HG03439 (cell line): ENCODE measurements around the gene GALNT6.

ENCODE experiments used
- ATAC-seq: cut with Tn5 transposase; IDR thresholded peaks from one replicate; pipeline ENCODE4 v1.9.1; 2021; ENCODE audit warnings: mild to moderate bottlenecking, moderate library complexity; ENCODE audit not compliant: unreplicated experiment

GALNT6 gene

GRCh38 chr12:51383269-51383905 is 7.8 kb downstream of the GALNT6 start:
- no peak for ATAC-seq

- ATAC-seq = no peak
Observed at GRCh38 chr12:51382173-51382572, 9.0 kb downstream of the GALNT6 start.

- ATAC-seq = no peak
Observed at GRCh38 chr12:51381226-51382079, 9.8 kb downstream of the GALNT6 start.

GRCh38 chr12:51379571-51379970 is 11.6 kb downstream of the GALNT6 start:
- no peak for ATAC-seq

- no peak for ATAC-seq
Observed at GRCh38 chr12:51378749-51379148, 12.5 kb downstream of the GALNT6 start.

- ATAC-seq = no peak
Observed at GRCh38 chr12:51377099-51377984, 13.9 kb downstream of the GALNT6 start.

- ATAC-seq = no peak
Observed at GRCh38 chr12:51374856-51375255, 16.4 kb downstream of the GALNT6 start.

GRCh38 chr12:51374361-51374760 is 16.8 kb downstream of the GALNT6 start:
- no peak for ATAC-seq

GRCh38 chr12:51373187-51373586 is 18.0 kb downstream of the GALNT6 start:
- ATAC-seq = no peak

GRCh38 chr12:51372021-51372420 is 19.2 kb downstream of the GALNT6 start:
- no peak for ATAC-seq

- ATAC-seq = no peak
Observed at GRCh38 chr12:51371295-51371953, 19.8 kb downstream of the GALNT6 start.

- ATAC-seq = no peak
Observed at GRCh38 chr12:51370667-51371066, 20.5 kb downstream of the GALNT6 start.

- no peak for ATAC-seq
Observed at GRCh38 chr12:51369581-51369980, 21.6 kb downstream of the GALNT6 start.

- peak; percentile 96 for ATAC-seq
Observed at GRCh38 chr12:51368640-51369517, 22.3 kb downstream of the GALNT6 start.

- no peak for ATAC-seq
Observed at GRCh38 chr12:51365276-51365675, 25.9 kb downstream of the GALNT6 start.

- ATAC-seq = no peak
Observed at GRCh38 chr12:51364001-51364400, 27.2 kb downstream of the GALNT6 start.

- ATAC-seq = no peak
Observed at GRCh38 chr12:51362747-51363342, 28.4 kb downstream of the GALNT6 start.

- no peak for ATAC-seq
Observed at GRCh38 chr12:51362307-51362706, 28.9 kb downstream of the GALNT6 start.
